Panc1 (cell line): ENCODE measurements around the gene IGSF3. TPM values are rescaled to one million over a fixed set of nuclear protein-coding genes. Genes with fewer than 3 reads are reported as not detected.

Source experiments
- ATAC-seq: fragments of 200-7000 bp; cut with Tn5 transposase; 2 replicates; pipeline ENCODE4 v1.9.1; 2020; ENCODE audit warnings: mild to moderate bottlenecking, moderate library complexity
- BruUV-seq: library from RNA; stranded (reverse); fragments of 400-500 nt; replicated peaks from 2 replicates; lab custom pipeline; 2021; lab: Mats Ljungman, UMichigan
- CTCF ChIA-PET: fragments of 300-600 bp; sonication (Branson Sonifier 250); formaldehyde crosslinking; loops from one replicate; lab custom pipeline; 2022; ENCODE audit warnings: antibody characterized with exemption; lab: Charles Lee
- POLR2A ChIA-PET: fragments of 300-600 bp; sonication (Branson Sonifier 250); formaldehyde crosslinking; loops from one replicate; lab custom pipeline; 2022; ENCODE audit warnings: antibody characterized with exemption; lab: Charles Lee
- DNase-seq: peaks from one replicate; pipeline ENCODE4 v3.0.0-alpha.2; 2010; ENCODE audit warnings: low read depth, low spot score
- H3K27ac ChIP-seq: 2 replicates; pipeline ENCODE4 v1.5.1; 2011; ENCODE audit warnings: mild to moderate bottlenecking, low read length, inconsistent platforms
- H3K27me3 ChIP-seq: fragments of 200-500 bp; sonication (Bioruptor generic); 2 replicates; pipeline ENCODE4 v1.6.0; 2014; ENCODE audit warnings: low read length, inconsistent platforms; ENCODE audit not compliant: control insufficient read depth, insufficient read depth
- H3K36me3 ChIP-seq: fragments of 200-500 bp; sonication (Bioruptor generic); 2 replicates; pipeline ENCODE4 v1.5.1; 2014; ENCODE audit warnings: inconsistent platforms, mild to moderate bottlenecking, low read length, moderate library complexity; ENCODE audit not compliant: control insufficient read depth, insufficient read depth
- H3K4me1 ChIP-seq: 2 replicates; pipeline ENCODE4 v1.5.1; 2011; ENCODE audit warnings: inconsistent platforms, mild to moderate bottlenecking, low read length, moderate library complexity; ENCODE audit not compliant: control insufficient read depth, insufficient read depth
- H3K4me3 ChIP-seq, 2 experiments: 2 replicates each; pipeline ENCODE4 v1.5.1; 2011 to 2012; ENCODE audit warnings: low read depth in 2 of 2, low read length in 2 of 2, mild to moderate bottlenecking in 2 of 2, inconsistent platforms in 1 of 2, moderate library complexity in 1 of 2
- H3K9me3 ChIP-seq: fragments of 200-500 bp; sonication (Bioruptor generic); 2 replicates; pipeline ENCODE4 v1.5.1; 2014; ENCODE audit warnings: low read depth, mild to moderate bottlenecking, inconsistent platforms, low read length, moderate library complexity; ENCODE audit not compliant: control insufficient read depth, insufficient read depth
- POLR2AphosphoS5 ChIP-seq: IDR thresholded peaks from 2 replicates; pipeline ENCODE4 v1.6.1; 2012; ENCODE audit warnings: mild to moderate bottlenecking, low read depth, low read length, moderate library complexity
- SIN3A ChIP-seq: IDR thresholded peaks from 2 replicates; pipeline ENCODE4 v1.6.1; 2012; ENCODE audit warnings: low read depth, mild to moderate bottlenecking, low read length, moderate library complexity, borderline replicate concordance; ENCODE audit not compliant: insufficient read depth
- TCF7L2 ChIP-seq: IDR thresholded peaks from 2 replicates; pipeline ENCODE4 v1.6.1; 2011; ENCODE audit warnings: mild to moderate bottlenecking, low read depth, low read length, inconsistent platforms
- in situ Hi-C: cut with HindIII; loops from 2 replicates; pipeline ENCODE4 v1.10.0; 2016; ENCODE audit warnings: low sequenced_read_pairs, low pct_unique_long_range_greater_than_20kb
- intact Hi-C: fragments of 100-400 bp; cut with micrococcal nuclease; formaldehyde crosslinking; loops from one replicate; pipeline ENCODE4 v1.10.0; 2022; ENCODE audit not compliant: unreplicated experiment
- total RNA-seq: library from RNA; stranded (reverse); gene quantifications from one replicate; pipeline ENCODE4 v1.2.1, GENCODE V29; 2021; ENCODE audit not compliant: unreplicated experiment
- TF ChIP-seq, protein P1 (sequence below): fragments of 450-650 bp; IDR thresholded peaks from 2 replicates; pipeline ENCODE4 v1.5.1; 2017; ENCODE audit warnings: mild to moderate bottlenecking
- TF ChIP-seq, protein P2 (sequence below), 2 experiments: IDR thresholded peaks; 2 replicates each; pipeline ENCODE4 v1.6.1; 2011 to 2012; ENCODE audit warnings: low read depth in 2 of 2, control low read depth in 1 of 2, low read length in 1 of 2, mild to moderate bottlenecking in 1 of 2, moderate library complexity in 1 of 2; ENCODE audit not compliant: insufficient read depth in 1 of 2

IGSF3 gene
- total RNA-seq, 1 experiment from 2014 or later = 9.3 TPM

DNA sequence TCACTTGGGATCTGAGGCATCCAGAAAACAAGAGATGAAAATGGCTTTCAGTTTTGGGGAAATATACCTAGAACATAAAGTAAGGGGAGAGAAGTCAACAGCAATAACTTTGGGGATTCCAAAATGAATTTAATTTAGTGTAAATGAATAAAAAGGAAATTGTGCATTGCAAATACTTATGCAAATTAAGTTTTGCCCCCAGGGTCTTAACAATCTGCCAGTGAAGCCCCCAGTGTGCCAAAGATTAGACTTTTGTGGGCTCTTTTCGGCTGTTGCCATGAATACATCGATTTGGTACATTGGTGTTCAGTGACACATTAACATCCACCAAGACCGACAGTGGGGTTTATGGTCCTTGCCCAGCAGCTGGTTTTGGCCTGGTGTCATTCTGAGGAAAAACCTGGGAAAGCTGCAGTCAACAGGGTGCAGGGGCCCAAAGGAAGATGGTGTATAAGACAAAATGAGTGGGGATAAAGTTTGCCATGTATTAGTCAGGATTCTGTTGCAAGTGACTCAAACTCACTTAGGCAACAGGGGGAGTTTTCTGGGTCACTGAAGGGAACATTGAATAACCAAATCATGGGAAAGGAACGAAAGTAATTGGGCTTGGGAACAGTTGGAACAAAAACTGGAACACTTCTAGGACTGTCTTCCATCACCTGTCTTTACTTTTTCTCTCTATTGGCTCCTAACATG, 30.2 kb upstream of the IGSF3 start:
- ChIA-PET CTCF (no interaction called here), POLR2A (no interaction called here)
- Histone ChIP-seq H3K27me3 (no peaks in the 10 kb centered on the region), H3K4me1 (no peaks in the 10 kb centered on the region), H3K36me3 (no peaks in the 10 kb centered on the region), H3K27ac (no peak overlapping the region), H3K9me3 (no peaks in the 10 kb centered on the region), H3K4me3 (no peak overlapping the region)
- ATAC-seq (no peak), DNase-seq (no peak)
- intact Hi-C loops = no loop called here
- in situ Hi-C loops = no loop called here
- TF ChIP-seq, protein P1, sequence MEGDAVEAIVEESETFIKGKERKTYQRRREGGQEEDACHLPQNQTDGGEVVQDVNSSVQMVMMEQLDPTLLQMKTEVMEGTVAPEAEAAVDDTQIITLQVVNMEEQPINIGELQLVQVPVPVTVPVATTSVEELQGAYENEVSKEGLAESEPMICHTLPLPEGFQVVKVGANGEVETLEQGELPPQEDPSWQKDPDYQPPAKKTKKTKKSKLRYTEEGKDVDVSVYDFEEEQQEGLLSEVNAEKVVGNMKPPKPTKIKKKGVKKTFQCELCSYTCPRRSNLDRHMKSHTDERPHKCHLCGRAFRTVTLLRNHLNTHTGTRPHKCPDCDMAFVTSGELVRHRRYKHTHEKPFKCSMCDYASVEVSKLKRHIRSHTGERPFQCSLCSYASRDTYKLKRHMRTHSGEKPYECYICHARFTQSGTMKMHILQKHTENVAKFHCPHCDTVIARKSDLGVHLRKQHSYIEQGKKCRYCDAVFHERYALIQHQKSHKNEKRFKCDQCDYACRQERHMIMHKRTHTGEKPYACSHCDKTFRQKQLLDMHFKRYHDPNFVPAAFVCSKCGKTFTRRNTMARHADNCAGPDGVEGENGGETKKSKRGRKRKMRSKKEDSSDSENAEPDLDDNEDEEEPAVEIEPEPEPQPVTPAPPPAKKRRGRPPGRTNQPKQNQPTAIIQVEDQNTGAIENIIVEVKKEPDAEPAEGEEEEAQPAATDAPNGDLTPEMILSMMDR = no peak
- TF ChIP-seq, protein P2, sequence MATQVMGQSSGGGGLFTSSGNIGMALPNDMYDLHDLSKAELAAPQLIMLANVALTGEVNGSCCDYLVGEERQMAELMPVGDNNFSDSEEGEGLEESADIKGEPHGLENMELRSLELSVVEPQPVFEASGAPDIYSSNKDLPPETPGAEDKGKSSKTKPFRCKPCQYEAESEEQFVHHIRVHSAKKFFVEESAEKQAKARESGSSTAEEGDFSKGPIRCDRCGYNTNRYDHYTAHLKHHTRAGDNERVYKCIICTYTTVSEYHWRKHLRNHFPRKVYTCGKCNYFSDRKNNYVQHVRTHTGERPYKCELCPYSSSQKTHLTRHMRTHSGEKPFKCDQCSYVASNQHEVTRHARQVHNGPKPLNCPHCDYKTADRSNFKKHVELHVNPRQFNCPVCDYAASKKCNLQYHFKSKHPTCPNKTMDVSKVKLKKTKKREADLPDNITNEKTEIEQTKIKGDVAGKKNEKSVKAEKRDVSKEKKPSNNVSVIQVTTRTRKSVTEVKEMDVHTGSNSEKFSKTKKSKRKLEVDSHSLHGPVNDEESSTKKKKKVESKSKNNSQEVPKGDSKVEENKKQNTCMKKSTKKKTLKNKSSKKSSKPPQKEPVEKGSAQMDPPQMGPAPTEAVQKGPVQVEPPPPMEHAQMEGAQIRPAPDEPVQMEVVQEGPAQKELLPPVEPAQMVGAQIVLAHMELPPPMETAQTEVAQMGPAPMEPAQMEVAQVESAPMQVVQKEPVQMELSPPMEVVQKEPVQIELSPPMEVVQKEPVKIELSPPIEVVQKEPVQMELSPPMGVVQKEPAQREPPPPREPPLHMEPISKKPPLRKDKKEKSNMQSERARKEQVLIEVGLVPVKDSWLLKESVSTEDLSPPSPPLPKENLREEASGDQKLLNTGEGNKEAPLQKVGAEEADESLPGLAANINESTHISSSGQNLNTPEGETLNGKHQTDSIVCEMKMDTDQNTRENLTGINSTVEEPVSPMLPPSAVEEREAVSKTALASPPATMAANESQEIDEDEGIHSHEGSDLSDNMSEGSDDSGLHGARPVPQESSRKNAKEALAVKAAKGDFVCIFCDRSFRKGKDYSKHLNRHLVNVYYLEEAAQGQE (IDR thresholded peaks at IDR 0.05; ENCODE audit: insufficient read depth in 1 of 2, low read depth in 2 of 2, low read length in 1 of 2) = no peak
- TF ChIP-seq POLR2AphosphoS5 = no peak
- no peak for TF ChIP-seq TCF7L2
- TF ChIP-seq SIN3A = no peak
- no TSS peak for BruUV-seq

DNA sequence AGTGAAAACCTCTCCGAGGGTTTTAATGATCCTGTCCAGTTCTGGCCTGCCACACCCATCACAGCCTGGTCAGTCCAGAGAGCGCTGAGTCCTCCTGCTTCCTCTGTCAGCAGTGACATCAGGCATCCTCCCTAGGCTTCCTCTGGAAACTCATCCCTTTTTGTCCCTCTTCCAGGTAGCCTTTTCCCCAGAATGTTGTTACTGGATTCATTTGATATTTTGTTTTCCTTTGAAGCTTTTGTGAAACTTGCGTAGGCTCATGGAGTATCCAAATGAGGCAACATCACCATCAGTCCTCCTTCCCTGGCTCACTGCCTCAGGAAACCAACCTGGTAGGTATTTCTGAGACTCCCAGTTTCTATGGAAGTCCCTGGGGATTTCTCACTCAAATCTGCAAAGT, 27.0 kb upstream of the IGSF3 start:
- POLR2A ChIA-PET = no interaction called here
- ATAC-seq (no peak), DNase-seq (no peak)
- TF ChIP-seq, protein P1 = no peak
- TF ChIP-seq SIN3A = no peak
- TF ChIP-seq TCF7L2 = no peak
- TF ChIP-seq POLR2AphosphoS5 = no peak
- TF ChIP-seq, protein P2 (IDR thresholded peaks at IDR 0.05; ENCODE audit: insufficient read depth in 1 of 2, low read depth in 2 of 2, low read length in 1 of 2) = no peak
- intact Hi-C loops = no loop called here
- in situ Hi-C loops = no loop called here
- CTCF ChIA-PET = no interaction called here
- no TSS peak for BruUV-seq
- no peaks in the 10 kb centered on the region for H3K36me3 ChIP-seq
- H3K27ac ChIP-seq = no peak overlapping the region
- no peaks in the 10 kb centered on the region for H3K9me3 ChIP-seq
- no peak overlapping the region for H3K4me3 ChIP-seq
- H3K4me1 ChIP-seq = no peaks in the 10 kb centered on the region
- no peaks in the 10 kb centered on the region for H3K27me3 ChIP-seq
